ENCODE results near the gene SNCB.

GRCh38 chr5:176647030-176647842 is 16.9 kb upstream of the SNCB start, which contains the start of gene TSPAN17:
- TF ChIP-seq CTCF (IDR thresholded peaks at IDR 0.05), result peak; percentile 25; the same call in 1 of the 2 replicates
- TF ChIP-seq ZFX (IDR thresholded peaks at IDR 0.05; ENCODE audit: borderline replicate concordance), result no peak

Data from 22Rv1 (cell line).